ENCODE measurements around the gene TIMM17B. TPM values are rescaled to one million over a fixed set of nuclear protein-coding genes. Genes with fewer than 3 reads are reported as not detected.

The TIMM17B gene
- total RNA-seq, 4 donors from 2014 or later: 14.3 to 27.3 (median 22.9) TPM

DNA sequence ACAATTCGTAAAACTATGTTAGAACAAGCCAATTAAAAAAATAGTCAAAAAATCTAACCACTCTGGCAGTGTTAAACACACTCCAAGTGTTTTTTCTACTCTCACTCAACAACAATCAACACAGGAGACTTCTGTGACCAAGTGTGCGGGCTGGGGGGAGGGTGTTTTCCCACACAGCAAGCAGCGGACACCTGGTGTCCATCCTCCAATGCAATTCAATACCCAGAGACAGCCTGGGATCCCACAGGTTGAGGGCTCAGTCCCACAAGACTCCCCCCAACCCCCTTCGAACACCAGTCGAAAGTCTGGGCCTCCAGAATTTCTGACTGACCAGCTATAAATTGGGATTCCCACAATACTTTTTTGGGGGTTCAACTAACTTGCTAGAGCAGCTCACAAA lies 29.6 kb upstream of the TIMM17B start:
- TF ChIP-seq, protein P1, sequence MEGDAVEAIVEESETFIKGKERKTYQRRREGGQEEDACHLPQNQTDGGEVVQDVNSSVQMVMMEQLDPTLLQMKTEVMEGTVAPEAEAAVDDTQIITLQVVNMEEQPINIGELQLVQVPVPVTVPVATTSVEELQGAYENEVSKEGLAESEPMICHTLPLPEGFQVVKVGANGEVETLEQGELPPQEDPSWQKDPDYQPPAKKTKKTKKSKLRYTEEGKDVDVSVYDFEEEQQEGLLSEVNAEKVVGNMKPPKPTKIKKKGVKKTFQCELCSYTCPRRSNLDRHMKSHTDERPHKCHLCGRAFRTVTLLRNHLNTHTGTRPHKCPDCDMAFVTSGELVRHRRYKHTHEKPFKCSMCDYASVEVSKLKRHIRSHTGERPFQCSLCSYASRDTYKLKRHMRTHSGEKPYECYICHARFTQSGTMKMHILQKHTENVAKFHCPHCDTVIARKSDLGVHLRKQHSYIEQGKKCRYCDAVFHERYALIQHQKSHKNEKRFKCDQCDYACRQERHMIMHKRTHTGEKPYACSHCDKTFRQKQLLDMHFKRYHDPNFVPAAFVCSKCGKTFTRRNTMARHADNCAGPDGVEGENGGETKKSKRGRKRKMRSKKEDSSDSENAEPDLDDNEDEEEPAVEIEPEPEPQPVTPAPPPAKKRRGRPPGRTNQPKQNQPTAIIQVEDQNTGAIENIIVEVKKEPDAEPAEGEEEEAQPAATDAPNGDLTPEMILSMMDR (IDR thresholded peaks at IDR 0.05; ENCODE audit: low read depth): no peak

DNA sequence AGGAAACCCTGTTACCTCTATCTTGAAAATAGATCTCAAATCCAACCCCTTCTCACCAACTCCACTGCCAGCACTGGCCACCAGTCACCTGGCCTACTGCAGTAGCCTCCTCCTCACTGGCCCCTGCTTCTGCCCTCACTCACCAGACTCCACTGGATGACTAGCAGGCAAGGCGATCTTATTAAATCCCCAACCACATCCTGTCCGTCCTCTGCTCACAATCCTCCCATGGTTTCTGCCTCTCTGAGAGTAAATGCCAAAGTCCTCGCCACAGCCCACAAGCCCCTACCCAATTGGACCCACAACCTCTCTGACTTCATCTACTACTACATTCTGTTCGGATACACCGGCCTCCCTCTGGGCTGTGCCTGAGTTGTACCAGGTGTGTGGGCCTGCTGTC lies 26.7 kb upstream of the TIMM17B start:
- TF ChIP-seq, protein P1 (IDR thresholded peaks at IDR 0.05; ENCODE audit: low read depth): no peak

DNA sequence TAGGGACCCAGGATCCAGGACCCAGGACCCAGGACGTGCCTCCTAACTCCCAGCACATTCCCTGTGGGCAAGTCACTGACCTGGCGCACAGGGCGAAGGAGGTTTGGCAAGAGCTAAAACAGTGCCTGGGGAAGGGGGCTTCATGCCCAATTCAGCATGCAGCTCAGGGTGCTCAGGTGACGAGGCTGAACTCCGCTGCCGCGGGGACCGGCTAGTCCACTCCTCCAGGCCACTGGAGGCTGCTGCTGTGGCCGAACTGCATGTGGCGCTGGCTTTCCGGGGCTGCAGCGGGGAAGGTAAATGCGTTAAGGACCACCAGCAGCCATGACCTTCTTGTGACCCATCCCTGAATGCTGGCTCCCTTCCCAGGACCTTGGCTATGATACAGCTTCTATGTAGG lies 26.2 kb upstream of the TIMM17B start:
- TF ChIP-seq, protein P1 (IDR thresholded peaks at IDR 0.05; ENCODE audit: low read depth): no peak

DNA sequence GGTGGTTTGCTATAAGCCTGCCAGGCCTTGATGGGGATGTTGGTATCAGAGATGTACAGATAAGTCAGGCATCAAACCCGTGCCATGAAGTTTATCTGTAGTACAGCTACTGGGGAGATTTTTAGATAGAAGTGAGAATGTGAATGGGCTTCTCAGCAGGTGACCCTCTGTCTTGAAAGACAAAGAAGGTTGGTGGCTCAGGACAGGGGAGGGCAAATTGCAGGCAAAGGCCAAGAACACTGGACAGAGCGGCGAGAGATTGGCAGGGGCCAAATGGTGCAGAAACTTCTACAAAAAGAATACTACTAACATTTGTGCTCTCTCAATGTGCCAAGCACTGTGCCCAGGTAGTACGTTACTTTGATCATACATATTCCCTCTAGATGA lies 23.1 kb upstream of the TIMM17B start:
- TF ChIP-seq, protein P1 (IDR thresholded peaks at IDR 0.05; ENCODE audit: low read depth): no peak

DNA sequence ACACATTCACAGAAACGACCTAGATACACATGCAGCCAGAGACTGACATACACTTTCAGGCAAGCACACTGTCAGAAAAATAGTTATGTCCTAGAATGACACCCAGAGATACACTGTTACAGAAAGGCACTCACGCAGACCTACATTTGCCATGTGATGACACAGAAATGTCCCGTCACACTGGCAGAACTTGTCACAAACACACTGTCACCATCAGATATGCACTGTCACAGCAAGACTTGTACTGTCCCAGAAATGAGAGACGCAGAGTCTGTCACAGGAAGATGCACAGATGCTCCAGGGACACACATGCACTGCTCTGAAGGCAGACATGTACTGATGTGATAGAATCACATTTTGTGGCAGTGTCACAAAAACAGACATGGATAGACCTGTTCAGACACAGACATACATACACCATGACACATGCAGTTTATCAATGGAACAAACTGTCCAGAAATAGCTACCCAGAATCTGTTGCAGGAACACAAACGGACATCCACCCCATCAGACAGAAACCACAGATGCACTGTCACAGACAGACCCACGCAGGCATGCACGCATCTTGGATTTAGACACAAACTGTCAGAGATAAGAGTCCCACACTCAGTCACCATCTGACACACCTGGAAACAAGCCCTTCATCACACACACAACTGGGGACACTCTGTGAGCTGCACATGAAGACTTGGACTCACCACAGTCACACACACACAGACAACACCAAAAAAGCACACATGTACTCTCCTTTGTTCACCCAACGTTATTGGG lies 22.6 kb upstream of the TIMM17B start:
- TF ChIP-seq, protein P1 (IDR thresholded peaks at IDR 0.05; ENCODE audit: low read depth): no peak

DNA sequence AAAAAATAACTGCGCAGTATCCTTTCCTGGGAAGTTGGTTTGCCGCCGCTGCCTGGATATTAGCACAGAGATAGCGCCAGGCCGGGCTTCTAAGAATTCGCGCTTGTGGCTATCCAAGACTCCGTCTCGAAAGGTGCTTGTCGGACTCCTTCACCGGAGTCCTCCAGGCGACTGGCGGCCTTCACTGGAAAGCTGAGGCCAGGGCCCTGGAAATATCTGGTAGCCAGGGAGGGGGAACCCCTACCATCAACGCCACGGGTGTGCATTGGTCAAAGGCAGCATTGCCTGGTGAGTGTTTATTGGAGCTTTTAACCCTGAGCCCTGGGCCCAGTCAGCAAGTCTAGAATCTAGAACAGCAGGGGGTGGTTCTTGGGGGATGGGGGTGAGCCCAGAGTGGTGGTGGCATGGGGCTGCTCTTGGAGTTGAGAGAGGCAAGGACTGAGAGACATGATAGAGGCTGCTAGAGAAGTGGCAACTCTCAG lies 21.8 kb upstream of the TIMM17B start:
- TF ChIP-seq, protein P1 (IDR thresholded peaks at IDR 0.05; ENCODE audit: low read depth): no peak

DNA sequence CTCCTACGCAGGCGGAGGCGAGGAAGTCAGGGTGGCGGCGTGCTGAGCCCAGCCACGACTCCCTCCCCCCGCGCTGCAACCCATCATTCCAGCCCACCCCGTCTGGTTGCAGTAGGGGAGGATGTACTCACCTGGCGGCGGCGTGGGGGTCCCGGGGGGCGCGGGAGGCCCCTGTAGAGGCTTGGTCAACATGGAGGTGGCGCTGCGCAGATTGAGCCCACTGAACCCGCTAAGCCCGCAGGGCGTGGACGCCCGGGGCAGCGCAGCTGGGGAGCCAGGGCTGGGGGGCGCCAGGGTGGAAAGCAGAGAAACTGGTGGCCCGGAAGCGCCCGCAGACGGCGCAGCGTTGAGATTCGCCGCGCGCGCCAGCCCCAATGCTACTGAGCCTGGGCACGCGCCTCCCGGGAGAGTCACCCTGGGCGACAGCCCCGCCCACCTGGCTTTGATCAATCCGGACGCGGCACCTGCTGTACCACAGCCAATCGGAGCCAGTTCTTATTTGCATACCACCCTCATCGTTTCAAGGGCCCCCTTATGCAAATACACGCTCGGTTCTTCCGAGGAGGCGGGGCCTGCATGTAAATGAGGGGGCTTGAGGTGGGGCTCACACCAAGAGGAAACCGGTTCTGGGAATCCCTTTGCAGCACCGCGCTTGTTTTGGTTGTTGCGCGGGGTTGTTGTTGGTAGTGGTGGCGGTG lies 21.2 kb upstream of the TIMM17B start, which contains the start of gene PIM2:
TSS of gene PIM2 (minus strand) at position 382 of the 698 bp plus-strand sequence. CDS start at position 192, 190 bp downstream.
- TF ChIP-seq, protein P1 (IDR thresholded peaks at IDR 0.05; ENCODE audit: low read depth): no peak

Measured in subcutaneous adipose tissue (tissue), 4 donors.